Fibroblast of mammary gland (primary cell): ENCODE measurements around the gene ACSL1.
A peak's percentile ranks its signal among the peaks of the same experiment; 100 is the strongest.

Source experiments
- DNase-seq: peaks from one replicate; pipeline ENCODE4 v3.0.0-alpha.2; 2010; ENCODE audit warnings: low read depth
- H3K4me3 ChIP-seq: 2 replicates; pipeline ENCODE4 v1.5.1; 2011; ENCODE audit warnings: low read depth, mild to moderate bottlenecking, low read length, moderate library complexity; ENCODE audit not compliant: control insufficient read depth
- TF ChIP-seq, protein P1 (sequence below): conservative IDR thresholded peaks from 2 replicates; pipeline ENCODE4 v1.5.1; 2011; ENCODE audit warnings: low read depth, low read length, inconsistent platforms; ENCODE audit not compliant: control insufficient read depth, insufficient read depth

Gene ACSL1

DNA sequence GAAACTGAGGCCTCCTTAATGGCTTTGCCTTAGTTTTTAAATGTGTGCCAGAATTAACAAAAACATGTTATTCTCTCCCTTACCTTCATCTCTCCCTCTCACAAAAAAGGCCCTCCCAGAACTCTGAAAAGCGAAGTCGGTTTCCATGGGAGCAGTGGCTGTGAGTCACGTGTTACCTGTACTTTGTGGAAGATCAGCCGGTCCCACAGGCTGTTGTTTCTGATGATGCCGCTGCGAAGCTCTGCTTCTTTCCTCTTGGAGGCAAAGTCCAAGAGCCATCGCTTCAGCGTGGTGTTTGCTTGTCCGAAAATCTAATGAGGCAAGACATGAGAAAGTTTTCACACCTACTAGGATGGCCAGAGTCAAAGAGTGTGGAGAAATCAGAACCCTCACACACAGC lies 59.3 kb downstream of the ACSL1 start:
- no peak overlapping the region for H3K4me3 ChIP-seq
- DNase-seq, result no peak
- TF ChIP-seq, protein P1, sequence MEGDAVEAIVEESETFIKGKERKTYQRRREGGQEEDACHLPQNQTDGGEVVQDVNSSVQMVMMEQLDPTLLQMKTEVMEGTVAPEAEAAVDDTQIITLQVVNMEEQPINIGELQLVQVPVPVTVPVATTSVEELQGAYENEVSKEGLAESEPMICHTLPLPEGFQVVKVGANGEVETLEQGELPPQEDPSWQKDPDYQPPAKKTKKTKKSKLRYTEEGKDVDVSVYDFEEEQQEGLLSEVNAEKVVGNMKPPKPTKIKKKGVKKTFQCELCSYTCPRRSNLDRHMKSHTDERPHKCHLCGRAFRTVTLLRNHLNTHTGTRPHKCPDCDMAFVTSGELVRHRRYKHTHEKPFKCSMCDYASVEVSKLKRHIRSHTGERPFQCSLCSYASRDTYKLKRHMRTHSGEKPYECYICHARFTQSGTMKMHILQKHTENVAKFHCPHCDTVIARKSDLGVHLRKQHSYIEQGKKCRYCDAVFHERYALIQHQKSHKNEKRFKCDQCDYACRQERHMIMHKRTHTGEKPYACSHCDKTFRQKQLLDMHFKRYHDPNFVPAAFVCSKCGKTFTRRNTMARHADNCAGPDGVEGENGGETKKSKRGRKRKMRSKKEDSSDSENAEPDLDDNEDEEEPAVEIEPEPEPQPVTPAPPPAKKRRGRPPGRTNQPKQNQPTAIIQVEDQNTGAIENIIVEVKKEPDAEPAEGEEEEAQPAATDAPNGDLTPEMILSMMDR, result no peak

DNA sequence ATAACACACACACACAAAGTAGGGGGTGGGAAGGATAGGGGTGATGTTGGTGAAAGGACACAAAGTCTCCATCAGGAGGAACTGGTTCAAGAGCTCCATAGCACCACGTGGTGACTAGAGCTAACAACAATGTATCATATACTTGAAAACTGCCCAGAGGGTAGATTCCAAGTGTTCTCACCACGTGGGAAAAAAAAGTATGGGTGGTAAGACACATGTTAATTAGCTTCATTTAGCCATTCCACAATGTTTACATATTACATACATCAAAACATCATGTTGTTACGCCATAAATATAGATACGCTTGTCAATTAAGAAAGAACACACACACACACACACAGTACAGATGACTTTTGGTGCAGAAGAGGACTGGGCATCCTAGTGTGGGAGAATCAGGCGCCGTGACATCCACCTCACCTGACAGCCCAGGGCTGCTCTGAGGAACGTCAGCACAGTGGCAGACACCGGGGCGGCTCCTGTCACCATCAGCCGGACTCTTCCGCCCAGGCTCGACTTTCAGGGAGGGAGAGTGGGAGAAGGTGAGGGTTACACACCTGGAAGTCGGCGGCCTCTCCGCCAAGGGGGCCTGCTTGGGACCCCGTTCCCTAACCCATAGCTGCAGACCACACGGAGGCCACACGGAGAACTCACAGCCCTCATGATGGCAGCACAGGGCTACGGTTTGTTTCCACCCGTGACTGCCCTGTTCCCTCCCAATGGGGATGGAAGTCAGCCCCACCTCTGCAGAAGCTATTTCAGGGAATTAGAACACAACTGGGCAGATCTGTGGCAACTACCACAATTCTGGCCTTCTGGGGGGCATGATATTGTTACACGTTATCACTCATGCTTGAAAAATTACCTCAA lies 60.1 kb downstream of the ACSL1 start:
- no peak overlapping the region for H3K4me3 ChIP-seq
- TF ChIP-seq, protein P1, result no peak
- DNase-seq, result no peak

- TF ChIP-seq, protein P1, result no peak
These were observed 61.2 kb downstream of the ACSL1 start for GRCh38 chr4:184764601-184765000.

DNA sequence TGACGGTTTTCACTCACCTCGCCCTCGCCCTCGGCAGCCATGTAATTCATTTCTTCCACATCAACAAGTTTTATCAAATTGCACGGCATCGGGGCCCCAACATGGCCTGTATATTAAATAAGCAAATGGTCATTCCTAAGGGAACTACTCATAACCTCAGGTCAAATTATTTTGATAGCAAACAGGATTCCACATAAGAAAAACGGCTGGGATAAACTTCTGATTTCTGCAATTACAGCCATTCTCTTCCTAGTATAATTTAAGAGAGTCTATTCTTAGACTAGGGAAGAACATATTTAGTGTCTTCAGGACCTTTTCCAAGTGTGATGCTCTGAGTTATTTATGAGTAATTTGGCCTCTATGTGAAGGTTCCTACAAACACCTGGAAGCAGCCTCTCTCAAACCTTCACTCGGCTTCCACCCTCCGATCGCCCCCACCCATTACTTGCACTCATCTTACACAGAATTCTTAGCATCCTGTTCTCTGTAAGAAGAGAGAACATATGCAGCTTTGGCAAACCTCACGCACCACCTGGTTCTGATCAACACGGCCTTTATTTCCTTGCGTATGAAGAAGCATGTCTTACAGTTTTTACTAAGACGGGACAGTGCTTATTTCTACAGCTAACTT lies 62.5 kb downstream of the ACSL1 start:
- peak; percentile 91 for DNase-seq
- H3K4me3 ChIP-seq, result no peak overlapping the region
- TF ChIP-seq, protein P1, result no peak

More at GRCh38 chr4:184764601-184765000, 61.2 kb downstream of the ACSL1 start:
- DNase-seq, result no peak
- no peak overlapping the region for H3K4me3 ChIP-seq

- no peak overlapping the region for H3K4me3 ChIP-seq
- DNase-seq, result no peak
These were observed 63.7 kb downstream of the ACSL1 start for GRCh38 chr4:184762100-184762499.

DNA sequence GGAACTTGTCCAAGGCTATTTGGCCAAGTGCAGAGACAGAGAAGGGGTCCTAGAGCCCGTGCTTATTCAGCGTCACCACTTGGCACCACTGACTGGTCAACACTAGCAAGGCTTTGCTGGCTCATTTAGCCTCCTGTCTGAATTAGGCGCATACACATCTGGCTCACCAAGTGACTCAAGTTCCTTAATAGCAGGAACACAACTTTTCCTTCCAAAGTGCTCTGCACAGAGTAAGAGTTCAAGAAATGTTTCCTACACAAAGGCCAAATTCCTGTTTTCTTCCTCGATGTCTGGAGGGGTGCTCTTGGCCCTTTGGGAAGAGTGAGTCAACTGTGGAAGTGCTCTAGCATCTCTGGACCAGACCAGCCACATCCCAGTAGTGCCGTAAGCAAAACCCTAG lies 65.1 kb downstream of the ACSL1 start:
- no peak overlapping the region for H3K4me3 ChIP-seq
- peak; percentile 76 for DNase-seq
- TF ChIP-seq, protein P1, result no peak

More at GRCh38 chr4:184762100-184762499, 63.7 kb downstream of the ACSL1 start:
- TF ChIP-seq, protein P1, result no peak
